ENCODE measurements around the gene POLE.

Gene POLE

GRCh38 chr12:132687211-132688164, at the start of gene POLE, which contains the start of gene PXMP2:
Gene POLE (minus strand): TSS chr12:132687342. CDS start chr12:132687315, 27 bp downstream.
Gene PXMP2 (plus strand): TSS chr12:132687587. CDS start chr12:132687671, 84 bp downstream.
- no peak within 1 kb of the TSS for H3K27ac ChIP-seq (ENCODE audit: low read depth, low read length)
- H3K4me3 ChIP-seq (ENCODE audit: low read depth in 1 of 2, low read length in 2 of 2), result peak within 1 kb of the TSS; percentile 32 to 71
- H3K27me3 ChIP-seq (ENCODE audit: control insufficient read depth in 1 of 2, insufficient read depth in 2 of 2, low read length in 2 of 2), result no peaks in the 10 kb centered on the region
- H3K36me3 ChIP-seq (ENCODE audit: insufficient read depth, low read length), result no peaks in the 10 kb centered on the region
- no peaks in the 10 kb centered on the region for H3K9me3 ChIP-seq (ENCODE audit: low read length)
- no peaks in the 10 kb centered on the region for H3K4me1 ChIP-seq (ENCODE audit: insufficient read depth, low read length)
- H3K9ac ChIP-seq (ENCODE audit: low read length), result no peak within 1 kb of the TSS

- no peaks in the 10 kb centered on the region for H3K4me1 ChIP-seq (ENCODE audit: insufficient read depth, low read length)
- no peak overlapping the region for H3K4me3 ChIP-seq (ENCODE audit: low read depth in 1 of 2, low read length in 2 of 2)
- H3K27me3 ChIP-seq (ENCODE audit: control insufficient read depth in 1 of 2, insufficient read depth in 2 of 2, low read length in 2 of 2), result no peaks in the 10 kb centered on the region
- H3K9me3 ChIP-seq (ENCODE audit: low read length), result no peaks in the 10 kb centered on the region
- H3K27ac ChIP-seq (ENCODE audit: low read depth, low read length), result no peak overlapping the region
- H3K36me3 ChIP-seq (ENCODE audit: insufficient read depth, low read length), result peaks cover 90% of the 10 kb centered on the region
- H3K9ac ChIP-seq (ENCODE audit: low read length), result no peak overlapping the region
Measured at GRCh38 chr12:132736913-132737312, 49.8 kb upstream of the POLE start.

GRCh38 chr12:132736378-132736777, 49.2 kb upstream of the POLE start:
- Histone ChIP-seq H3K4me1 (ENCODE audit: insufficient read depth, low read length) (no peaks in the 10 kb centered on the region), H3K4me3 (ENCODE audit: low read depth in 1 of 2, low read length in 2 of 2) (no peak overlapping the region), H3K36me3 (ENCODE audit: insufficient read depth, low read length) (peaks cover 90% of the 10 kb centered on the region), H3K9ac (ENCODE audit: low read length) (no peak overlapping the region), H3K9me3 (ENCODE audit: low read length) (no peaks in the 10 kb centered on the region), H3K27ac (ENCODE audit: low read depth, low read length) (no peak overlapping the region), H3K27me3 (ENCODE audit: control insufficient read depth in 1 of 2, insufficient read depth in 2 of 2, low read length in 2 of 2) (no peaks in the 10 kb centered on the region)

GRCh38 chr12:132735496-132735895, 48.4 kb upstream of the POLE start:
- H3K4me1 ChIP-seq (ENCODE audit: insufficient read depth, low read length), result no peaks in the 10 kb centered on the region
- H3K9me3 ChIP-seq (ENCODE audit: low read length), result no peaks in the 10 kb centered on the region
- H3K9ac ChIP-seq (ENCODE audit: low read length), result no peak overlapping the region
- H3K27ac ChIP-seq (ENCODE audit: low read depth, low read length), result no peak overlapping the region
- no peaks in the 10 kb centered on the region for H3K27me3 ChIP-seq (ENCODE audit: control insufficient read depth in 1 of 2, insufficient read depth in 2 of 2, low read length in 2 of 2)
- H3K4me3 ChIP-seq (ENCODE audit: low read depth in 1 of 2, low read length in 2 of 2), result no peak overlapping the region
- peaks cover 84% of the 10 kb centered on the region for H3K36me3 ChIP-seq (ENCODE audit: insufficient read depth, low read length)

GRCh38 chr12:132734206-132734605, 47.1 kb upstream of the POLE start:
- no peaks in the 10 kb centered on the region for H3K9me3 ChIP-seq (ENCODE audit: low read length)
- H3K4me3 ChIP-seq (ENCODE audit: low read depth in 1 of 2, low read length in 2 of 2), result no peak overlapping the region
- H3K36me3 ChIP-seq (ENCODE audit: insufficient read depth, low read length), result peaks cover 81% of the 10 kb centered on the region
- no peaks in the 10 kb centered on the region for H3K27me3 ChIP-seq (ENCODE audit: control insufficient read depth in 1 of 2, insufficient read depth in 2 of 2, low read length in 2 of 2)
- H3K9ac ChIP-seq (ENCODE audit: low read length), result no peak overlapping the region
- H3K4me1 ChIP-seq (ENCODE audit: insufficient read depth, low read length), result no peaks in the 10 kb centered on the region
- no peak overlapping the region for H3K27ac ChIP-seq (ENCODE audit: low read depth, low read length)

GRCh38 chr12:132731574-132731973, 44.4 kb upstream of the POLE start:
- Histone ChIP-seq H3K27me3 (ENCODE audit: control insufficient read depth in 1 of 2, insufficient read depth in 2 of 2, low read length in 2 of 2) (no peaks in the 10 kb centered on the region), H3K4me1 (ENCODE audit: insufficient read depth, low read length) (no peaks in the 10 kb centered on the region), H3K27ac (ENCODE audit: low read depth, low read length) (no peak overlapping the region), H3K9me3 (ENCODE audit: low read length) (no peaks in the 10 kb centered on the region), H3K4me3 (ENCODE audit: low read depth in 1 of 2, low read length in 2 of 2) (no peak overlapping the region), H3K9ac (ENCODE audit: low read length) (no peak overlapping the region), H3K36me3 (ENCODE audit: insufficient read depth, low read length) (peaks cover 85% of the 10 kb centered on the region)

GRCh38 chr12:132730353-132730752, 43.2 kb upstream of the POLE start:
- H3K27me3 ChIP-seq (ENCODE audit: control insufficient read depth in 1 of 2, insufficient read depth in 2 of 2, low read length in 2 of 2), result no peaks in the 10 kb centered on the region
- H3K9ac ChIP-seq (ENCODE audit: low read length), result no peak overlapping the region
- H3K4me1 ChIP-seq (ENCODE audit: insufficient read depth, low read length), result no peaks in the 10 kb centered on the region
- no peaks in the 10 kb centered on the region for H3K9me3 ChIP-seq (ENCODE audit: low read length)
- peaks cover 90% of the 10 kb centered on the region for H3K36me3 ChIP-seq (ENCODE audit: insufficient read depth, low read length)
- H3K27ac ChIP-seq (ENCODE audit: low read depth, low read length), result no peak overlapping the region
- no peak overlapping the region for H3K4me3 ChIP-seq (ENCODE audit: low read depth in 1 of 2, low read length in 2 of 2)

- Histone ChIP-seq H3K9me3 (ENCODE audit: low read length) (no peaks in the 10 kb centered on the region), H3K9ac (ENCODE audit: low read length) (no peak overlapping the region), H3K36me3 (ENCODE audit: insufficient read depth, low read length) (peaks cover 90% of the 10 kb centered on the region), H3K4me3 (ENCODE audit: low read depth in 1 of 2, low read length in 2 of 2) (no peak overlapping the region), H3K27me3 (ENCODE audit: control insufficient read depth in 1 of 2, insufficient read depth in 2 of 2, low read length in 2 of 2) (no peaks in the 10 kb centered on the region), H3K27ac (ENCODE audit: low read depth, low read length) (no peak overlapping the region), H3K4me1 (ENCODE audit: insufficient read depth, low read length) (no peaks in the 10 kb centered on the region)
Measured at GRCh38 chr12:132729541-132730320, 42.6 kb upstream of the POLE start.

GRCh38 chr12:132728502-132728901, 41.4 kb upstream of the POLE start:
- Histone ChIP-seq H3K9me3 (ENCODE audit: low read length) (no peaks in the 10 kb centered on the region), H3K27ac (ENCODE audit: low read depth, low read length) (no peak overlapping the region), H3K4me3 (ENCODE audit: low read depth in 1 of 2, low read length in 2 of 2) (no peak overlapping the region), H3K27me3 (ENCODE audit: control insufficient read depth in 1 of 2, insufficient read depth in 2 of 2, low read length in 2 of 2) (no peaks in the 10 kb centered on the region), H3K36me3 (ENCODE audit: insufficient read depth, low read length) (peaks cover 90% of the 10 kb centered on the region), H3K9ac (ENCODE audit: low read length) (no peak overlapping the region), H3K4me1 (ENCODE audit: insufficient read depth, low read length) (no peaks in the 10 kb centered on the region)

- H3K36me3 ChIP-seq (ENCODE audit: insufficient read depth, low read length), result peaks cover 87% of the 10 kb centered on the region
- no peaks in the 10 kb centered on the region for H3K9me3 ChIP-seq (ENCODE audit: low read length)
- no peaks in the 10 kb centered on the region for H3K4me1 ChIP-seq (ENCODE audit: insufficient read depth, low read length)
- H3K27me3 ChIP-seq (ENCODE audit: control insufficient read depth in 1 of 2, insufficient read depth in 2 of 2, low read length in 2 of 2), result no peaks in the 10 kb centered on the region
- H3K9ac ChIP-seq (ENCODE audit: low read length), result no peak overlapping the region
- no peak overlapping the region for H3K4me3 ChIP-seq (ENCODE audit: low read depth in 1 of 2, low read length in 2 of 2)
- H3K27ac ChIP-seq (ENCODE audit: low read depth, low read length), result no peak overlapping the region
Measured at GRCh38 chr12:132727091-132727794, 40.1 kb upstream of the POLE start.

- Histone ChIP-seq H3K9me3 (ENCODE audit: low read length) (no peaks in the 10 kb centered on the region), H3K27ac (ENCODE audit: low read depth, low read length) (no peak overlapping the region), H3K36me3 (ENCODE audit: insufficient read depth, low read length) (peaks cover 78% of the 10 kb centered on the region)
Measured at GRCh38 chr12:132726386-132726785, 39.2 kb upstream of the POLE start.

More at GRCh38 chr12:132726386-132726785, 39.2 kb upstream of the POLE start:
- no peak overlapping the region for H3K9ac ChIP-seq (ENCODE audit: low read length)
- no peaks in the 10 kb centered on the region for H3K27me3 ChIP-seq (ENCODE audit: control insufficient read depth in 1 of 2, insufficient read depth in 2 of 2, low read length in 2 of 2)
- H3K4me3 ChIP-seq (ENCODE audit: low read depth in 1 of 2, low read length in 2 of 2), result no peak overlapping the region
- H3K4me1 ChIP-seq (ENCODE audit: insufficient read depth, low read length), result no peaks in the 10 kb centered on the region

All from muscle layer of colon (tissue), 2 donors.